HEK293 (cell line): ENCODE results near the gene BZW2.

Experiments
- BCL11B ChIP-seq: fragments of 450-650 bp; formaldehyde crosslinking; IDR thresholded peaks from 2 replicates; pipeline ENCODE4 v1.5.1; 2016; ENCODE audit warnings: low read depth, missing biosample characterization, missing genetic modification characterization
- KLF8 ChIP-seq: fragments of 450-650 bp; formaldehyde crosslinking; IDR thresholded peaks from 2 replicates; pipeline ENCODE4 v1.5.1; 2016; ENCODE audit warnings: missing biosample characterization, missing genetic modification characterization
- OSR2 ChIP-seq: fragments of 450-650 bp; formaldehyde crosslinking; IDR thresholded peaks from 2 replicates; pipeline ENCODE4 v1.5.1; 2016; ENCODE audit warnings: missing biosample characterization, missing genetic modification characterization
- SP2 ChIP-seq: fragments of 450-650 bp; formaldehyde crosslinking; IDR thresholded peaks from 2 replicates; pipeline ENCODE4 v1.5.1; 2016; ENCODE audit warnings: missing biosample characterization, missing genetic modification characterization
- SP7 ChIP-seq: fragments of 450-650 bp; formaldehyde crosslinking; IDR thresholded peaks from 2 replicates; pipeline ENCODE4 v1.5.1; 2016; ENCODE audit warnings: missing biosample characterization, missing genetic modification characterization
- WT1 ChIP-seq: fragments of 450-650 bp; formaldehyde crosslinking; IDR thresholded peaks from 2 replicates; pipeline ENCODE4 v1.5.1; 2016; ENCODE audit warnings: missing biosample characterization, missing genetic modification characterization
- ZBTB20 ChIP-seq: fragments of 450-650 bp; formaldehyde crosslinking; IDR thresholded peaks from 2 replicates; pipeline ENCODE4 v1.5.1; 2016; ENCODE audit warnings: missing biosample characterization, missing genetic modification characterization
- ZIC2 ChIP-seq: fragments of 450-650 bp; formaldehyde crosslinking; IDR thresholded peaks from 2 replicates; pipeline ENCODE4 v1.5.1; 2016; ENCODE audit warnings: missing biosample characterization, missing genetic modification characterization
- ZNF221 ChIP-seq: fragments of 450-650 bp; formaldehyde crosslinking; IDR thresholded peaks from 2 replicates; pipeline ENCODE4 v1.5.1; 2017; ENCODE audit warnings: missing biosample characterization, missing genetic modification characterization, borderline replicate concordance
- ZNF248 ChIP-seq: fragments of 450-650 bp; formaldehyde crosslinking; IDR thresholded peaks from 2 replicates; pipeline ENCODE4 v1.5.1; 2017; ENCODE audit warnings: missing biosample characterization, missing genetic modification characterization
- ZNF302 ChIP-seq: fragments of 450-650 bp; formaldehyde crosslinking; IDR thresholded peaks from 2 replicates; pipeline ENCODE4 v1.5.1; 2016; ENCODE audit warnings: missing biosample characterization, missing genetic modification characterization, low read depth
- ZNF354C ChIP-seq: fragments of 450-650 bp; formaldehyde crosslinking; IDR thresholded peaks from 2 replicates; pipeline ENCODE4 v1.5.1; 2016; ENCODE audit warnings: missing biosample characterization, missing genetic modification characterization, low read depth, borderline replicate concordance
- ZNF501 ChIP-seq: fragments of 450-650 bp; formaldehyde crosslinking; IDR thresholded peaks from 2 replicates; pipeline ENCODE4 v1.5.1; 2016; ENCODE audit warnings: missing biosample characterization, missing genetic modification characterization
- ZNF544 ChIP-seq: fragments of 450-650 bp; formaldehyde crosslinking; IDR thresholded peaks from 2 replicates; pipeline ENCODE4 v1.5.0; 2017; ENCODE audit warnings: missing biosample characterization, missing genetic modification characterization
- ZNF600 ChIP-seq: fragments of 450-650 bp; formaldehyde crosslinking; IDR thresholded peaks from 2 replicates; pipeline ENCODE4 v1.5.1; 2016; ENCODE audit warnings: missing biosample characterization, missing genetic modification characterization
- ZNF701 ChIP-seq: fragments of 450-650 bp; formaldehyde crosslinking; IDR thresholded peaks from 2 replicates; pipeline ENCODE4 v1.5.1; 2016; ENCODE audit warnings: missing biosample characterization, missing genetic modification characterization
- ZNF785 ChIP-seq: fragments of 450-650 bp; formaldehyde crosslinking; IDR thresholded peaks from 2 replicates; pipeline ENCODE4 v1.5.1; 2016; ENCODE audit warnings: missing biosample characterization, missing genetic modification characterization
- ZNF791 ChIP-seq: fragments of 450-650 bp; formaldehyde crosslinking; IDR thresholded peaks from 2 replicates; pipeline ENCODE4 v1.5.1; 2016; ENCODE audit warnings: missing biosample characterization, missing genetic modification characterization
- ZSCAN16 ChIP-seq: fragments of 450-650 bp; formaldehyde crosslinking; IDR thresholded peaks from 2 replicates; pipeline ENCODE4 v1.5.1; 2016; ENCODE audit warnings: missing biosample characterization, missing genetic modification characterization
- TF ChIP-seq, protein P1 (sequence below): fragments of 450-650 bp; formaldehyde crosslinking; IDR thresholded peaks from 2 replicates; pipeline ENCODE4; 2016; ENCODE audit warnings: missing biosample characterization, missing genetic modification characterization
- TF ChIP-seq, protein P2 (sequence below): fragments of 450-650 bp; formaldehyde crosslinking; IDR thresholded peaks from 2 replicates; pipeline ENCODE4 v1.5.1; 2016; ENCODE audit warnings: missing biosample characterization, missing genetic modification characterization
- TF ChIP-seq, protein P3 (sequence below): fragments of 450-650 bp; formaldehyde crosslinking; IDR thresholded peaks from 2 replicates; pipeline ENCODE4 v1.5.1; 2016; ENCODE audit warnings: missing biosample characterization, missing genetic modification characterization, borderline replicate concordance

Gene BZW2

DNA sequence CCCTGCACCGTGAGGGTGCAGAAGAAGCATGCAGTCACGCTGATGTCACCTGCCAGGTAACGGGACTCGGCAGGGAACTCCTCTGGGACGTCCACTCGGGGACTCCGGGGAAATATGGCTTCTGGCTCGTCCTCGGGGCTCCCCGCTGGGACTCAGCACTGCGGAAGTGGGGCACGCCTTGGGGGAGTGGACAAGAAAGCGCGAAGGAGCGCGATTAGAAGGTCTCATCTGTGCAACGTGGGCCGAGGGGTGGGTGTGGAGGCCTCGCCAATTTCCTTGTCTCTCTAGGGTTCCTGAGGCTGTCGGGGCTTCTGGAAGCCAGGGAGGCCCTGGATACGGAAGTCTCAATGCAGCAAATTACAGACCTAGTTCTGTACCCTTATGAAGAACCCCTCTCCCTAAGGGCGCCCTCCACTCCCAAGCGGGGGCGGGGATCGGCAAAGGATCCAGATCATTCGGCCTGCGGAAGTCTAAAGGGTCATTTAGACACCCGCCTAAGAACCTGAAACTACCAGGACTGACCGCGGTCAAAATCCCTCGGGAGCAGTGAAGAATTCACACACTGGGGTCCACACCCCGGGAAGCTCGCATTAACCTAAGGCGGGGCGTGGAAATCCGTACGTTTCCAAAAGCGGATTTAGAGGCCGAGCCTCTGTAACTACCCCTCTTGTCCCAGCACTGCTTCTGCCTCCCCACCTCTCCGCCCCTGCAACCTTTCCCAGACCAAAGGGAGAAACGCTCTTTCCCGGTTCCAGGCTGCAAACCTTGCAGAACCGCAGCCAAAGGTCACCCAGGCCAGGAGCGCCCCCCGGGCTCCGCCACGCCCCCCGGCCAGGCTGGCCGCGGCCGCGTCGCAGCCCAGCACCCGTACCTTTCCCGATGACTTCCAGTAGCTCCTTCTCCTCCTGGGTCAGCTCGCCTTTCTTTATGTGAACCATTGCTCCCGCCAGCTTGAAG is 1.1 kb upstream of the BZW2 start (continued):
- TF ChIP-seq BCL11B (no peak), ZNF600 (tag by site-specific recombination) (no peak; the same call in 1 of the 2 replicates), ZSCAN16 (tag by site-specific recombination) (no peak), ZIC2 (peak; percentile 70), ZNF791 (tag by site-specific recombination) (no peak), ZNF354C (tag by site-specific recombination) (no peak), ZNF785 (no peak), KLF8 (peak; percentile 43; the same call in 1 of the 2 replicates), WT1 (tag by site-specific recombination) (no peak), ZNF302 (tag by site-specific recombination) (no peak), SP7 (tag by site-specific recombination) (0 out of 2 replicates have a peak, but pooled peaks have one; percentile 36), ZNF248 (tag by site-specific recombination) (no peak), ZNF544 (tag by site-specific recombination) (no peak), SP2 (tag by site-specific recombination) (peak; percentile 52), ZNF501 (tag by site-specific recombination) (no peak), ZNF701 (no peak), OSR2 (tag by site-specific recombination) (no peak), ZNF221 (tag by site-specific recombination) (no peak), ZBTB20 (0 out of 2 replicates have a peak, but pooled peaks have one; percentile 26)
- TF ChIP-seq, protein P1, sequence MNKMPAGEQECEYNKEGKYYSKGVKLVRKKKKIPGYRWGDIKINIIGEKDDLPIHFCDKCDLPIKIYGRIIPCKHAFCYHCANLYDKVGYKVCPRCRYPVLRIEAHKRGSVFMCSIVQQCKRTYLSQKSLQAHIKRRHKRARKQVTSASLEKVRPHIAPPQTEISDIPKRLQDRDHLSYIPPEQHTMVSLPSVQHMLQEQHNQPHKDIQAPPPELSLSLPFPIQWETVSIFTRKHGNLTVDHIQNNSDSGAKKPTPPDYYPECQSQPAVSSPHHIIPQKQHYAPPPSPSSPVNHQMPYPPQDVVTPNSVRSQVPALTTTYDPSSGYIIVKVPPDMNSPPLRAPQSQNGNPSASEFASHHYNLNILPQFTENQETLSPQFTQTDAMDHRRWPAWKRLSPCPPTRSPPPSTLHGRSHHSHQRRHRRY (tag by site-specific recombination): no peak
- TF ChIP-seq, protein P2, sequence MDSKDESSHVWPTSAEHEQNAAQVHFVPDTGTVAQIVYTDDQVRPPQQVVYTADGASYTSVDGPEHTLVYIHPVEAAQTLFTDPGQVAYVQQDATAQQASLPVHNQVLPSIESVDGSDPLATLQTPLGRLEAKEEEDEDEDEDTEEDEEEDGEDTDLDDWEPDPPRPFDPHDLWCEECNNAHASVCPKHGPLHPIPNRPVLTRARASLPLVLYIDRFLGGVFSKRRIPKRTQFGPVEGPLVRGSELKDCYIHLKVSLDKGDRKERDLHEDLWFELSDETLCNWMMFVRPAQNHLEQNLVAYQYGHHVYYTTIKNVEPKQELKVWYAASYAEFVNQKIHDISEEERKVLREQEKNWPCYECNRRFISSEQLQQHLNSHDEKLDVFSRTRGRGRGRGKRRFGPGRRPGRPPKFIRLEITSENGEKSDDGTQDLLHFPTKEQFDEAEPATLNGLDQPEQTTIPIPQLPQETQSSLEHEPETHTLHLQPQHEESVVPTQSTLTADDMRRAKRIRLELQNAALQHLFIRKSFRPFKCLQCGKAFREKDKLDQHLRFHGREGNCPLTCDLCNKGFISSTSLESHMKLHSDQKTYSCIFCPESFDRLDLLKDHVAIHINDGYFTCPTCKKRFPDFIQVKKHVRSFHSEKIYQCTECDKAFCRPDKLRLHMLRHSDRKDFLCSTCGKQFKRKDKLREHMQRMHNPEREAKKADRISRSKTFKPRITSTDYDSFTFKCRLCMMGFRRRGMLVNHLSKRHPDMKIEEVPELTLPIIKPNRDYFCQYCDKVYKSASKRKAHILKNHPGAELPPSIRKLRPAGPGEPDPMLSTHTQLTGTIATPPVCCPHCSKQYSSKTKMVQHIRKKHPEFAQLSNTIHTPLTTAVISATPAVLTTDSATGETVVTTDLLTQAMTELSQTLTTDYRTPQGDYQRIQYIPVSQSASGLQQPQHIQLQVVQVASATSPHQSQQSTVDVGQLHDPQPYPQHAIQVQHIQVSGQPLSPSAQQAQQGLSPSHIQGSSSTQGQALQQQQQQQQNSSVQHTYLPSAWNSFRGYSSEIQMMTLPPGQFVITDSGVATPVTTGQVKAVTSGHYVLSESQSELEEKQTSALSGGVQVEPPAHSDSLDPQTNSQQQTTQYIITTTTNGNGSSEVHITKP (tag by site-specific recombination): peak; percentile 74
- TF ChIP-seq, protein P3, sequence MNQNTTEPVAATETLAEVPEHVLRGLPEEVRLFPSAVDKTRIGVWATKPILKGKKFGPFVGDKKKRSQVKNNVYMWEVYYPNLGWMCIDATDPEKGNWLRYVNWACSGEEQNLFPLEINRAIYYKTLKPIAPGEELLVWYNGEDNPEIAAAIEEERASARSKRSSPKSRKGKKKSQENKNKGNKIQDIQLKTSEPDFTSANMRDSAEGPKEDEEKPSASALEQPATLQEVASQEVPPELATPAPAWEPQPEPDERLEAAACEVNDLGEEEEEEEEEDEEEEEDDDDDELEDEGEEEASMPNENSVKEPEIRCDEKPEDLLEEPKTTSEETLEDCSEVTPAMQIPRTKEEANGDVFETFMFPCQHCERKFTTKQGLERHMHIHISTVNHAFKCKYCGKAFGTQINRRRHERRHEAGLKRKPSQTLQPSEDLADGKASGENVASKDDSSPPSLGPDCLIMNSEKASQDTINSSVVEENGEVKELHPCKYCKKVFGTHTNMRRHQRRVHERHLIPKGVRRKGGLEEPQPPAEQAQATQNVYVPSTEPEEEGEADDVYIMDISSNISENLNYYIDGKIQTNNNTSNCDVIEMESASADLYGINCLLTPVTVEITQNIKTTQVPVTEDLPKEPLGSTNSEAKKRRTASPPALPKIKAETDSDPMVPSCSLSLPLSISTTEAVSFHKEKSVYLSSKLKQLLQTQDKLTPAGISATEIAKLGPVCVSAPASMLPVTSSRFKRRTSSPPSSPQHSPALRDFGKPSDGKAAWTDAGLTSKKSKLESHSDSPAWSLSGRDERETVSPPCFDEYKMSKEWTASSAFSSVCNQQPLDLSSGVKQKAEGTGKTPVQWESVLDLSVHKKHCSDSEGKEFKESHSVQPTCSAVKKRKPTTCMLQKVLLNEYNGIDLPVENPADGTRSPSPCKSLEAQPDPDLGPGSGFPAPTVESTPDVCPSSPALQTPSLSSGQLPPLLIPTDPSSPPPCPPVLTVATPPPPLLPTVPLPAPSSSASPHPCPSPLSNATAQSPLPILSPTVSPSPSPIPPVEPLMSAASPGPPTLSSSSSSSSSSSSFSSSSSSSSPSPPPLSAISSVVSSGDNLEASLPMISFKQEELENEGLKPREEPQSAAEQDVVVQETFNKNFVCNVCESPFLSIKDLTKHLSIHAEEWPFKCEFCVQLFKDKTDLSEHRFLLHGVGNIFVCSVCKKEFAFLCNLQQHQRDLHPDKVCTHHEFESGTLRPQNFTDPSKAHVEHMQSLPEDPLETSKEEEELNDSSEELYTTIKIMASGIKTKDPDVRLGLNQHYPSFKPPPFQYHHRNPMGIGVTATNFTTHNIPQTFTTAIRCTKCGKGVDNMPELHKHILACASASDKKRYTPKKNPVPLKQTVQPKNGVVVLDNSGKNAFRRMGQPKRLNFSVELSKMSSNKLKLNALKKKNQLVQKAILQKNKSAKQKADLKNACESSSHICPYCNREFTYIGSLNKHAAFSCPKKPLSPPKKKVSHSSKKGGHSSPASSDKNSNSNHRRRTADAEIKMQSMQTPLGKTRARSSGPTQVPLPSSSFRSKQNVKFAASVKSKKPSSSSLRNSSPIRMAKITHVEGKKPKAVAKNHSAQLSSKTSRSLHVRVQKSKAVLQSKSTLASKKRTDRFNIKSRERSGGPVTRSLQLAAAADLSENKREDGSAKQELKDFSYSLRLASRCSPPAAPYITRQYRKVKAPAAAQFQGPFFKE (tag by site-specific recombination): no peak
